GM23338 (cell line): ENCODE data around the gene PDCD1.

Experiments
- CREB1 ChIP-seq: fragments of 250-450 bp; sonication (Bioruptor Pico); IDR thresholded peaks from 2 replicates; pipeline ENCODE4 v1.5.0; 2020; ENCODE audit warnings: low read depth, mild to moderate bottlenecking, moderate library complexity
- CTCF ChIP-seq, 2 experiments: fragments of 200-600 bp in 1 of 2; sonication (generic) in 1 of 2; conservative IDR thresholded peaks; 2 replicates each; pipeline versions ENCODE4 v1.5.1 to v1.6.1; 2016 to 2017; ENCODE audit warnings: antibody characterized with exemption in 2 of 2, low read depth in 2 of 2, mild to moderate bottlenecking in 2 of 2, moderate library complexity in 1 of 2
- EZH2phosphoT487 ChIP-seq: fragments of 200-600 bp; sonication (generic); IDR thresholded peaks from one replicate; pipeline ENCODE4 v1.8.1; 2018; ENCODE audit warnings: antibody characterized with exemption; ENCODE audit not compliant: unreplicated experiment
- JUNB ChIP-seq: IDR thresholded peaks from one replicate; pipeline ENCODE4 v1.6.1; 2016; ENCODE audit warnings: antibody characterized with exemption; ENCODE audit not compliant: unreplicated experiment
- POLR2AphosphoS5 ChIP-seq: IDR thresholded peaks from 2 replicates; pipeline ENCODE4 v1.6.1; 2016; ENCODE audit warnings: antibody characterized with exemption, low read depth
- STAT1 ChIP-seq: IDR thresholded peaks from one replicate; pipeline ENCODE4 v1.6.1; 2016; ENCODE audit warnings: antibody characterized with exemption; ENCODE audit not compliant: unreplicated experiment

- TF ChIP-seq CTCF (conservative IDR thresholded peaks at IDR 0.05; ENCODE audit: low read depth in 2 of 2) (no peak), POLR2AphosphoS5 (no peak), STAT1 (no peak), EZH2phosphoT487 (no peak), CREB1 (CRISPR knock-in tag) (no peak), JUNB (no peak)
Measured at GRCh38 chr2:241814643-241815476, 43.8 kb downstream of the PDCD1 start.
